HepG2 (cell line): Measurements from ENCODE around the gene SIX4. TPM values are rescaled to one million over a fixed set of nuclear protein-coding genes. Genes with fewer than 3 reads are reported as not detected.

ENCODE experiments used
- ATAC-seq: fragments of 200-7000 bp; cut with Tn5 transposase; 3 replicates; pipeline ENCODE4 v1.9.1; 2020; ENCODE audit warnings: mild to moderate bottlenecking, moderate library complexity
- BruUV-seq: library from RNA; stranded (reverse); fragments of 400-500 nt; replicated peaks from 2 replicates; lab custom pipeline; 2021; lab: Mats Ljungman, UMichigan
- CTCF ChIA-PET: fragments of 300-600 bp; formaldehyde crosslinking; extraction: SDS; loops from one replicate; lab custom pipeline; 2021; ENCODE audit warnings: low total read pairs, inconsistent platforms, low intra/inter-chr PET ratio; lab: Yijun Ruan, JAX
- POLR2A ChIA-PET: fragments of 350-600 bp; sonication (Branson Sonifier 250); formaldehyde crosslinking; loops from one replicate; lab custom pipeline; 2020; ENCODE audit warnings: antibody characterized with exemption, inconsistent platforms; lab: Yijun Ruan, JAX
- DNase-seq: peaks from one replicate; pipeline ENCODE4 v3.0.0-alpha.2; 2015; ENCODE audit warnings: low spot score
- FAIRE-seq: peaks from 3 replicates; lab custom pipeline; 2011; peaks lifted over from hg19 to GRCh38; lab: Jason Lieb, UNC
- H2AFZ ChIP-seq: one replicate; pipeline ENCODE4 v1.6.1; 2011; ENCODE audit warnings: low read length, inconsistent platforms
- H3K27ac ChIP-seq: fragments of 300-600 bp; 3 replicates; pipeline ENCODE4 v1.8.0; 2011; ENCODE audit warnings: mixed run types, mild to moderate bottlenecking, mixed read lengths, low read length, inconsistent platforms; ENCODE audit not compliant: insufficient read depth; ENCODE audit errors: extremely low read length
- H3K27me3 ChIP-seq, 2 experiments: fragments of 200-600 bp in 1 of 2; 2 replicates in 1 of 2; 3 replicates in 1 of 2; pipeline versions ENCODE4 v1.6.0 to v1.8.0; 2011; ENCODE audit warnings: low read length in 2 of 2, mild to moderate bottlenecking in 2 of 2, moderate library complexity in 2 of 2, inconsistent platforms in 1 of 2; ENCODE audit not compliant: insufficient read depth in 2 of 2, control insufficient read depth in 1 of 2
- H3K36me3 ChIP-seq, 2 experiments: fragments of 200-600 bp in 1 of 2; replicated peaks in 1 of 2; 2 replicates in 1 of 2; 3 replicates in 1 of 2; pipeline versions ENCODE4 v1.5.1 to v1.8.0; 2011; ENCODE audit warnings: low read length in 2 of 2, inconsistent platforms in 1 of 2; ENCODE audit not compliant: insufficient read depth in 2 of 2, control insufficient read depth in 1 of 2
- H3K4me1 ChIP-seq: 2 replicates; pipeline ENCODE4 v1.5.1; 2012; ENCODE audit warnings: low read length, inconsistent platforms; ENCODE audit not compliant: insufficient read depth
- H3K4me2 ChIP-seq: 2 replicates; pipeline ENCODE4 v1.6.0; 2011; ENCODE audit warnings: low read depth, low read length, inconsistent platforms
- H3K4me3 ChIP-seq, 3 experiments: fragments of 200-600 bp in 1 of 3; sonication (generic), shearing (Covaris generic) in 1 of 3; replicated peaks in 1 of 3; 2 replicates each; pipeline ENCODE4 v1.5.1; 2011 to 2016; ENCODE audit warnings: low read length in 3 of 3, inconsistent platforms in 2 of 3, low read depth in 2 of 3, mild to moderate bottlenecking in 2 of 3, control low read depth in 1 of 3, mixed read lengths in 1 of 3; ENCODE audit not compliant: insufficient read depth in 1 of 3
- H3K79me2 ChIP-seq: one replicate; pipeline ENCODE4 v1.6.1; 2011; ENCODE audit warnings: low read length, inconsistent platforms; ENCODE audit not compliant: insufficient read depth
- H3K9ac ChIP-seq: 2 replicates; pipeline ENCODE4 v1.6.0; 2011; ENCODE audit warnings: mild to moderate bottlenecking, low read depth, low read length, inconsistent platforms; ENCODE audit not compliant: insufficient read depth
- H3K9me3 ChIP-seq: 2 replicates; pipeline ENCODE4 v1.5.1; 2012; ENCODE audit warnings: mild to moderate bottlenecking, low read length
- H4K20me1 ChIP-seq: 2 replicates; pipeline ENCODE4 v1.6.0; 2011; ENCODE audit warnings: inconsistent platforms, mild to moderate bottlenecking, low read length, moderate library complexity; ENCODE audit not compliant: insufficient read depth
- KAT8 ChIP-seq: IDR thresholded peaks from 2 replicates; pipeline ENCODE4 v1.6.1; 2016; ENCODE audit warnings: missing genetic modification reagents, missing compliant biosample characterization
- NFKB2 ChIP-seq: sonication (generic); formaldehyde crosslinking; IDR thresholded peaks from 2 replicates; pipeline ENCODE4 v1.4.0; 2020; ENCODE audit warnings: missing genetic modification reagents, borderline replicate concordance
- NONO ChIP-seq, 2 experiments: fragments of 450-650 bp in 1 of 2; sonication (generic) in 1 of 2; formaldehyde crosslinking in 1 of 2; IDR thresholded peaks in 1 of 2; conservative IDR thresholded peaks in 1 of 2; 2 replicates each; pipeline versions ENCODE4 v1.6.1 to v1.8.0; 2017 to 2022; ENCODE audit warnings: mild to moderate bottlenecking in 1 of 2, missing genetic modification reagents in 1 of 2, moderate library complexity in 1 of 2
- PHF8 ChIP-seq: sonication (generic); formaldehyde crosslinking; IDR thresholded peaks from 2 replicates; pipeline ENCODE4 v1.5.0; 2020; ENCODE audit warnings: missing genetic modification reagents
- SALL1 ChIP-seq: sonication (generic); formaldehyde crosslinking; IDR thresholded peaks from 2 replicates; pipeline ENCODE4 v1.8.0; 2022; ENCODE audit warnings: mild to moderate bottlenecking, missing genetic modification reagents
- SALL2 ChIP-seq: sonication (generic); formaldehyde crosslinking; IDR thresholded peaks from 2 replicates; pipeline ENCODE4 v1.8.1; 2023; ENCODE audit warnings: mild to moderate bottlenecking, missing genetic modification reagents, inconsistent platforms
- TSC22D2 ChIP-seq: sonication (generic); formaldehyde crosslinking; IDR thresholded peaks from 2 replicates; pipeline ENCODE4 v1.5.1; 2020; ENCODE audit warnings: missing genetic modification reagents, mild to moderate bottlenecking, borderline replicate concordance
- ZFP36 ChIP-seq: fragments of 150-350 bp; IDR thresholded peaks from 2 replicates; pipeline ENCODE4 v1.6.1; 2018; ENCODE audit warnings: borderline replicate concordance, low read length, low read depth; ENCODE audit not compliant: partially characterized antibody
- ZNF317 ChIP-seq: sonication (generic); formaldehyde crosslinking; IDR thresholded peaks from 2 replicates; pipeline ENCODE4 v1.5.0; 2020; ENCODE audit warnings: mild to moderate bottlenecking, missing genetic modification reagents
- ZNF382 ChIP-seq: sonication (generic); formaldehyde crosslinking; IDR thresholded peaks from 2 replicates; pipeline ENCODE4 v1.5.0; 2020; ENCODE audit warnings: missing genetic modification reagents, mild to moderate bottlenecking, borderline replicate concordance
- ZNF746 ChIP-seq: sonication (generic); formaldehyde crosslinking; IDR thresholded peaks from 2 replicates; pipeline ENCODE4 v1.8.0; 2022; ENCODE audit warnings: mild to moderate bottlenecking, missing genetic modification reagents
- ZNF816 ChIP-seq: sonication (generic); formaldehyde crosslinking; IDR thresholded peaks from 2 replicates; pipeline ENCODE4 v1.8.0; 2022; ENCODE audit warnings: missing genetic modification reagents, mild to moderate bottlenecking, borderline replicate concordance
- WGBS: methylation state at CpG from one replicate; pipeline ENCODE4 v1.1.6; 2017; ENCODE audit warnings: low lambda C conversion rate; 5-methylcytosine and 5-hydroxymethylcytosine counted together
- in situ Hi-C: cut with HindIII; loops from 2 replicates; pipeline ENCODE4 v1.10.0; 2017; ENCODE audit warnings: low pct_unique_long_range_greater_than_20kb; ENCODE audit not compliant: extremely low pct_ligation_motif_present
- intact Hi-C: fragments of 100-400 bp; cut with micrococcal nuclease; formaldehyde crosslinking; loops from one replicate; pipeline ENCODE4 v1.10.0; 2022; ENCODE audit not compliant: unreplicated experiment
- polyA plus RNA-seq, 8 experiments: library from polyadenylated mRNA; depleted of rRNA in 3 of 8; stranded (reverse) in 7 of 8; unstranded in 1 of 8; fragments of >200 nt; fragmentation: Illumina TruSeq in 4 of 8; extraction: Trizol in 4 of 8; gene quantifications; 2 replicates each; pipeline versions ENCODE4 v1.2.1 to v1.2.3, GENCODE V29; 2011 to 2016; ENCODE audit warnings: low read depth in 4 of 8, missing spikeins in 1 of 8, mixed read lengths in 1 of 8; ENCODE audit not compliant: insufficient read depth in 1 of 8
- total RNA-seq, 5 experiments: library from RNA; depleted of rRNA; stranded (reverse); fragments of >200 nt; fragmentation: Illumina TruSeq; extraction: Trizol; gene quantifications; 2 replicates each; pipeline ENCODE4 v1.2.3, GENCODE V29; 2016; ENCODE audit warnings: low read depth in 1 of 5
- TF ChIP-seq, protein P1 (sequence below): sonication (generic); formaldehyde crosslinking; conservative IDR thresholded peaks from 2 replicates; pipeline ENCODE4 v1.4.0; 2020; ENCODE audit warnings: missing genetic modification reagents
- TF ChIP-seq, protein P2 (sequence below): sonication (generic); formaldehyde crosslinking; IDR thresholded peaks from 2 replicates; pipeline ENCODE4 v1.4.0; 2020; ENCODE audit warnings: missing genetic modification reagents, borderline replicate concordance

Gene SIX4
- total and polyA plus RNA-seq, 2 of the 13 experiments (the other 11 are each of a cell fraction or from before 2014, with no cell fraction given): 5.0 to 6.0 TPM

- TF ChIP-seq, protein P1, sequence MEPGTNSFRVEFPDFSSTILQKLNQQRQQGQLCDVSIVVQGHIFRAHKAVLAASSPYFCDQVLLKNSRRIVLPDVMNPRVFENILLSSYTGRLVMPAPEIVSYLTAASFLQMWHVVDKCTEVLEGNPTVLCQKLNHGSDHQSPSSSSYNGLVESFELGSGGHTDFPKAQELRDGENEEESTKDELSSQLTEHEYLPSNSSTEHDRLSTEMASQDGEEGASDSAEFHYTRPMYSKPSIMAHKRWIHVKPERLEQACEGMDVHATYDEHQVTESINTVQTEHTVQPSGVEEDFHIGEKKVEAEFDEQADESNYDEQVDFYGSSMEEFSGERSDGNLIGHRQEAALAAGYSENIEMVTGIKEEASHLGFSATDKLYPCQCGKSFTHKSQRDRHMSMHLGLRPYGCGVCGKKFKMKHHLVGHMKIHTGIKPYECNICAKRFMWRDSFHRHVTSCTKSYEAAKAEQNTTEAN (CRISPR knock-in tag): no peak
- TF ChIP-seq PHF8: peak; percentile 38
Measured at GRCh38 chr14:60722107-60722356, 2.1 kb downstream of the SIX4 start (continued).

GRCh38 chr14:60721326-60722106 lies 2.6 kb downstream of the SIX4 start:
- no peaks in the 10 kb centered on the region for H3K9me3 ChIP-seq
- FAIRE-seq: no peak
- H3K4me1 ChIP-seq: peaks cover 35% of the 10 kb centered on the region
- H3K9ac ChIP-seq: peak overlapping the region; percentile 86
- peaks cover 2 to 13% of the 10 kb centered on the region in 2 experiments; a peak in 2 of 5 replicates for H3K36me3 ChIP-seq
- H3K79me2 ChIP-seq: peaks cover 14% of the 10 kb centered on the region
- intact Hi-C loops (loop anchor here (1.0 to 10.0 kb wide), 8 partner anchors 65 to 531 kb away; partner anchors contain the start of genes SIX1, SLC38A6 and TRMT5), in situ Hi-C loops (loop anchor here (5.0 kb wide), 1 partner anchor 64 kb away; no protein-coding TSS in a partner anchor)
- CTCF ChIA-PET: no interaction called here
- H3K4me3 ChIP-seq: peak overlapping the region; percentile 77 to 96 (median 84)
- peak; percentile 72 for ATAC-seq
- POLR2A ChIA-PET: interaction anchor here (1.1 to 4.2 kb wide), 9 partner anchors 12 to 382 kb away, joined by 3 to 38 read pairs (median 7); no protein-coding TSS in a partner anchor
- BruUV-seq: no TSS peak
- no peaks in the 10 kb centered on the region for H3K27me3 ChIP-seq
- peak overlapping the region; percentile 90 for H3K4me2 ChIP-seq
- peak overlapping the region; percentile 85 for H3K27ac ChIP-seq
- H2AFZ ChIP-seq: no peak overlapping the region
- peaks cover 9% of the 10 kb centered on the region for H4K20me1 ChIP-seq
- DNase-seq: peak; percentile 67
- 0% methylated on average over 1 of the region's 70 CpGs for WGBS
- TF ChIP-seq ZNF816 (CRISPR knock-in tag) (peak; percentile 64), TSC22D2 (CRISPR knock-in tag) (peak; percentile 83; the same call in 1 of the 2 replicates), SALL2 (no peak; the same call in 1 of the 2 replicates), ZFP36 (no peak), ZNF746 (0 out of 2 replicates have a peak, but pooled peaks have one; percentile 15), NFKB2 (CRISPR knock-in tag) (0 out of 2 replicates have a peak, but pooled peaks have one; percentile 18), NONO (IDR thresholded peaks at IDR 0.05) (no peak), NONO (CRISPR knock-in tag; conservative IDR thresholded peaks at IDR 0.05) (peak; percentile 63; the same call in 1 of the 2 replicates), KAT8 (CRISPR knock-in tag) (no peak), ZNF382 (CRISPR knock-in tag) (no peak), SALL1 (CRISPR knock-in tag) (peak; percentile 57; the same call in 1 of the 2 replicates), ZNF317 (CRISPR knock-in tag) (peak; percentile 40; the same call in 1 of the 2 replicates)
- TF ChIP-seq, protein P2, sequence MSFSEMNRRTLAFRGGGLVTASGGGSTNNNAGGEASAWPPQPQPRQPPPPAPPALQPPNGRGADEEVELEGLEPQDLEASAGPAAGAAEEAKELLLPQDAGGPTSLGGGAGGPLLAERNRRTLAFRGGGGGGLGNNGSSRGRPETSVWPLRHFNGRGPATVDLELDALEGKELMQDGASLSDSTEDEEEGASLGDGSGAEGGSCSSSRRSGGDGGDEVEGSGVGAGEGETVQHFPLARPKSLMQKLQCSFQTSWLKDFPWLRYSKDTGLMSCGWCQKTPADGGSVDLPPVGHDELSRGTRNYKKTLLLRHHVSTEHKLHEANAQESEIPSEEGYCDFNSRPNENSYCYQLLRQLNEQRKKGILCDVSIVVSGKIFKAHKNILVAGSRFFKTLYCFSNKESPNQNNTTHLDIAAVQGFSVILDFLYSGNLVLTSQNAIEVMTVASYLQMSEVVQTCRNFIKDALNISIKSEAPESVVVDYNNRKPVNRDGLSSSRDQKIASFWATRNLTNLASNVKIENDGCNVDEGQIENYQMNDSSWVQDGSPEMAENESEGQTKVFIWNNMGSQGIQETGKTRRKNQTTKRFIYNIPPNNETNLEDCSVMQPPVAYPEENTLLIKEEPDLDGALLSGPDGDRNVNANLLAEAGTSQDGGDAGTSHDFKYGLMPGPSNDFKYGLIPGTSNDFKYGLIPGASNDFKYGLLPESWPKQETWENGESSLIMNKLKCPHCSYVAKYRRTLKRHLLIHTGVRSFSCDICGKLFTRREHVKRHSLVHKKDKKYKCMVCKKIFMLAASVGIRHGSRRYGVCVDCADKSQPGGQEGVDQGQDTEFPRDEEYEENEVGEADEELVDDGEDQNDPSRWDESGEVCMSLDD (CRISPR knock-in tag): 0 out of 2 replicates have a peak, but pooled peaks have one; percentile 25
